ENCODE results near the gene C3orf18.

GRCh38 chr3:50559702-50560101 lies 7.8 kb downstream of the C3orf18 start:
- TF ChIP-seq, protein P1, sequence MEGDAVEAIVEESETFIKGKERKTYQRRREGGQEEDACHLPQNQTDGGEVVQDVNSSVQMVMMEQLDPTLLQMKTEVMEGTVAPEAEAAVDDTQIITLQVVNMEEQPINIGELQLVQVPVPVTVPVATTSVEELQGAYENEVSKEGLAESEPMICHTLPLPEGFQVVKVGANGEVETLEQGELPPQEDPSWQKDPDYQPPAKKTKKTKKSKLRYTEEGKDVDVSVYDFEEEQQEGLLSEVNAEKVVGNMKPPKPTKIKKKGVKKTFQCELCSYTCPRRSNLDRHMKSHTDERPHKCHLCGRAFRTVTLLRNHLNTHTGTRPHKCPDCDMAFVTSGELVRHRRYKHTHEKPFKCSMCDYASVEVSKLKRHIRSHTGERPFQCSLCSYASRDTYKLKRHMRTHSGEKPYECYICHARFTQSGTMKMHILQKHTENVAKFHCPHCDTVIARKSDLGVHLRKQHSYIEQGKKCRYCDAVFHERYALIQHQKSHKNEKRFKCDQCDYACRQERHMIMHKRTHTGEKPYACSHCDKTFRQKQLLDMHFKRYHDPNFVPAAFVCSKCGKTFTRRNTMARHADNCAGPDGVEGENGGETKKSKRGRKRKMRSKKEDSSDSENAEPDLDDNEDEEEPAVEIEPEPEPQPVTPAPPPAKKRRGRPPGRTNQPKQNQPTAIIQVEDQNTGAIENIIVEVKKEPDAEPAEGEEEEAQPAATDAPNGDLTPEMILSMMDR (IDR thresholded peaks at IDR 0.05 in 4 of 5, conservative IDR thresholded peaks at IDR 0.05 in 1 of 5): no peak
- no peak for TF ChIP-seq POLR2A (IDR thresholded peaks at IDR 0.05)
